Lower lobe of right lung (tissue), 2 donors: ENCODE data around the gene TSPOAP1. TPM values are rescaled to one million over a fixed set of nuclear protein-coding genes. Genes with fewer than 3 reads are reported as not detected.

Source experiments
- ATAC-seq, 2 donors: fragments of 200-7000 bp; cut with Tn5 transposase; one replicate each; pipeline ENCODE4 v1.9.1; 2020 to 2022; ENCODE audit warnings: mild to moderate bottlenecking in 2 of 2, moderate library complexity in 2 of 2
- DNase-seq: peaks from one replicate; pipeline ENCODE4 v3.0.0-alpha.2; 2020
- H3K27ac ChIP-seq: fragments of 200-600 bp; one replicate; pipeline ENCODE4 v1.8.0; 2022
- H3K27me3 ChIP-seq: fragments of 200-600 bp; one replicate; pipeline ENCODE4 v1.8.0; 2022; ENCODE audit warnings: low read depth
- H3K36me3 ChIP-seq: fragments of 200-600 bp; one replicate; pipeline ENCODE4 v1.8.0; 2022; ENCODE audit warnings: mild to moderate bottlenecking
- H3K4me1 ChIP-seq: fragments of 200-600 bp; one replicate; pipeline ENCODE4 v1.8.0; 2022
- H3K4me3 ChIP-seq: fragments of 200-600 bp; one replicate; pipeline ENCODE4 v1.8.0; 2022; ENCODE audit warnings: mild to moderate bottlenecking
- H3K9me3 ChIP-seq: fragments of 200-600 bp; one replicate; pipeline ENCODE4 v1.8.0; 2022
- intact Hi-C: fragments of 100-400 bp; cut with DNase I; formaldehyde crosslinking; loops from one replicate; pipeline ENCODE4 v1.11.0; 2022
- total RNA-seq: library from RNA; stranded (reverse); fragmentation: NEBNext Ultra II Directional; extraction: Animal tissue kit (Norgen Biotek cat#: 25700); gene quantifications from one replicate; pipeline ENCODE4 v1.2.1, GENCODE V29; 2021
- TF ChIP-seq, protein P1 (sequence below): fragments of 200-600 bp; IDR thresholded peaks from one replicate; pipeline ENCODE4 v1.8.0; 2022; ENCODE audit warnings: antibody characterized with exemption, mild to moderate bottlenecking
- donor health status: DM: no; HTN: yes; CAD: no; lungs with severe emphysema.

Gene TSPOAP1
- total RNA-seq, 1 donor from 2014 or later, result 20.2 TPM

DNA sequence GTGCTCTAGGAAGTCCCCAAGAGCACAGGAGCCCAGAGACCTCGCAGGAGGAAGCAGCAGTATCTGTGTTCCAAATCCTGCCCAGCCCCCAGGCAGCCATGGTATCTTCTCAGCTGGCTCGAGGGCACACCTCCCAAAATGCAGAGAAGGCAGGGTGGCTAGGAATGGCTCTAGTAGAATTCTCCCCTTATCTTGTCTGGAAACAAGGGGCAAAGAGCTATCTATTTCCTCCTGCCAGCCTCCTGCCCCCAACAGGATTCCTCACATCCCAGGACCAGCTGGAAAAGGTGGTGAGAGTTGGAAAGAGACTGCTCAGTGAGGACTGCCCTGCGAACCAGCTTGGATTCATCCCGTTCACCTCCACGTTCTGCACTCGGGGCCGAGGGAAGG lies 8.6 kb upstream of the TSPOAP1 start:
- no peaks in the 10 kb centered on the region for H3K36me3 ChIP-seq
- no peak for DNase-seq
- intact Hi-C loops, result no loop called here
- H3K9me3 ChIP-seq, result no peaks in the 10 kb centered on the region
- H3K4me3 ChIP-seq, result peak overlapping the region; percentile 46
- TF ChIP-seq, protein P1, sequence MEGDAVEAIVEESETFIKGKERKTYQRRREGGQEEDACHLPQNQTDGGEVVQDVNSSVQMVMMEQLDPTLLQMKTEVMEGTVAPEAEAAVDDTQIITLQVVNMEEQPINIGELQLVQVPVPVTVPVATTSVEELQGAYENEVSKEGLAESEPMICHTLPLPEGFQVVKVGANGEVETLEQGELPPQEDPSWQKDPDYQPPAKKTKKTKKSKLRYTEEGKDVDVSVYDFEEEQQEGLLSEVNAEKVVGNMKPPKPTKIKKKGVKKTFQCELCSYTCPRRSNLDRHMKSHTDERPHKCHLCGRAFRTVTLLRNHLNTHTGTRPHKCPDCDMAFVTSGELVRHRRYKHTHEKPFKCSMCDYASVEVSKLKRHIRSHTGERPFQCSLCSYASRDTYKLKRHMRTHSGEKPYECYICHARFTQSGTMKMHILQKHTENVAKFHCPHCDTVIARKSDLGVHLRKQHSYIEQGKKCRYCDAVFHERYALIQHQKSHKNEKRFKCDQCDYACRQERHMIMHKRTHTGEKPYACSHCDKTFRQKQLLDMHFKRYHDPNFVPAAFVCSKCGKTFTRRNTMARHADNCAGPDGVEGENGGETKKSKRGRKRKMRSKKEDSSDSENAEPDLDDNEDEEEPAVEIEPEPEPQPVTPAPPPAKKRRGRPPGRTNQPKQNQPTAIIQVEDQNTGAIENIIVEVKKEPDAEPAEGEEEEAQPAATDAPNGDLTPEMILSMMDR, result no peak
- peaks cover 68% of the 10 kb centered on the region for H3K4me1 ChIP-seq
- ATAC-seq, result no peak
- H3K27me3 ChIP-seq, result peaks cover 5% of the 10 kb centered on the region
- peak overlapping the region; percentile 95 for H3K27ac ChIP-seq

DNA sequence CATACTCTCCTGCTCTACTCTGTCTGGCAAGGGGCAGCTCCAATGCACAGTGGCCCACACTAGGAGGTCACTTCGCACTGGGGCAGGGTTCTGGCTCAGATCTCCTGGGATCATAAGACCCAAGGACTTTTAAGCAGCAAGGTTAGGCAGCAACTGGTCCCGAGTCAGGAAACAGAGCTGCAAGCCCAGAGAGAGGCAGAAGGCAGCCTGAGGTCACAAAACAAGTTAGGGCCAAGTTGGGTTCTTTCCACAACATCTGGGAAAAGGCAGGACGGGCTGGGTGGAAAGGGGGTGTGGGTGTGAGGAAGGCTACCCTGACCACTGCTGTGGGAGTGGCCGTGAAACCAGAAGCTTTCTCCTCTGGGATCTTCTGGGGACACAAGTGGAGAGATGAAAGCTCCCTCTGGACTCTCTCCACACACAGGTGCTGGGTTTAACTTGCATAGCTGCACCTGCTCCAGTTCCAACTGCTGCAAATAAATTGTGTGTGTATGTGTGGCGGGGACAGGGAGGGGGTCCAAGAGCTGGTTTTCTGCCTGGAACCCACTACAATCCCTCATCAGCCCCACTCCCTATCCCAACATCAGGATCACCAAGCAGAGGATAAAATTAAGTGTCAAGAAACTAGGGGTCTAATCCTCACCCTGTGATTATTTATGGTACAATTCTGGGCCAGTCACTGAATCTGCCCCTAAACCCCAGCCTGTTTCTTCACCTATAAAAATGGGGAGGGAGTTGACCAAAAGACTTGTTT lies 8.0 kb upstream of the TSPOAP1 start:
- DNase-seq (no peak), ATAC-seq (no peak)
- intact Hi-C loops, result no loop called here
- Histone ChIP-seq H3K4me1 (peaks cover 68% of the 10 kb centered on the region), H3K27ac (peak overlapping the region; percentile 95), H3K4me3 (peak overlapping the region; percentile 46), H3K9me3 (no peaks in the 10 kb centered on the region), H3K27me3 (peaks cover 5% of the 10 kb centered on the region), H3K36me3 (no peaks in the 10 kb centered on the region)
- TF ChIP-seq, protein P1, result no peak

DNA sequence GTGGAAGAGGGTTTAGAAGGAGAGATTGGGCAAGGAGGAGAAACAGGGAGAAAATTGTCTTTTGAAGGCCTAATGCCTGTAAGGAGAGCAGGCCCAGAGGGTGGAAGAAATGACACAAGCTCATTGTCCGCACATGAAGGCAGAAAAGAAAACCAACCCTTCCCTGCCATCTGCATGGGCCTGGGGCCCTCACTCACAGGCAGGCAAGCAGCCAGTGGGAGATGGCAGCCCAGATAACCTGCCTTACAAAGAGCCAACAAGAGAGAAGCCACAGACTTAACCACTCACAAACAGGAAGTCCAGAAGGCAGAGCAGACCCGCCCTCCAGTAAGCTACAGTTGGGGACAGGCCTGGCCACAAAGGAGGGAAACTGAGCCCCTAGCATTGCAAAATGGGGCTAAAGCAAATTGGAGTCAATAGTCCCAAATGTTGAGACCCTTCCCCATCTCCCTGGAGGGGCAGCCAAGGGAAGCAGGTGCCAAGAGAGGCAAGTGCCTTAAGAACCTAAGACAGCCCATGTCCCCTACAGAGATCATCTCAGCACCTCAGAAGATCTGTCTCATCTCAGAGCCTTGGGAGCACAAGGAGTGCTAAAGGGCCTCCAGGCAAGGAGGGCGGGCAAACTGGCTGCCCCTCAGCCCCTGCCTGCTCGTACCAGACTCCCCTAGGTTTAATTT lies 7.3 kb upstream of the TSPOAP1 start:
- Histone ChIP-seq H3K4me3 (peak overlapping the region; percentile 46), H3K4me1 (peaks cover 68% of the 10 kb centered on the region), H3K27me3 (peaks cover 5% of the 10 kb centered on the region), H3K27ac (peak overlapping the region; percentile 95), H3K36me3 (no peaks in the 10 kb centered on the region), H3K9me3 (no peaks in the 10 kb centered on the region)
- ATAC-seq (no peak), DNase-seq (peak; percentile 57)
- intact Hi-C loops, result no loop called here
- TF ChIP-seq, protein P1, result no peak

DNA sequence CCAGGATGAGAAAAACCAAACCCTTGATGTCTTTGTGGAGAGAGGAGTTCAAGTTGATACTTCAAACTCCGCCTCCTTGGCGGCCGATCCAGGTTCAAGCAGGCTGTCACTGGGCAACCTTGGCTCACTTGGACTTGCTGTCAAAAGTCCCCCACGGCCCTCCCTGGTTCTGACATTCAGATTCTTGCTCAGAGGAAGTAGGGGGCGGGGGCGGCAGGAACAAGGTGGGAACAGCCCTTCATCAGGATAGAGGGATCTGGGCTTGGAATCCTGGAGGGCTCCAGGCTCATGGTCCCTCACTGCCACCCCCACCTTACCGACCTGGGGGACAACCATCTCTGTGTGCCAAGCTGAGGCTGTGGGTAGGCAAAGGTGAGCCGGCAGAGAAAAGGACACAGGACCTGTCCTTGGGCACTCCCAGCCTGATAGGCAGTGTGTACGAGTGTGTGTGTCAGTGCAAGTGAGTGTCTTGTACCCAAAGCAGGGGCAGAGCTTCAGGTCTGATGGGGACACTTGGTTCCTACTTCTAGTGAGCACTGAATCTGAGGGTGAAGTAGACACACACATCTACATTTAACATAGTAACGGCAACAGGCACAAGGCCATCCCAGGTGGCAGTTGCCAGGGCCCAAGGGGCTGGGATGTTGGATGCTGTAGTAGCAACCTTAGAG lies 6.6 kb upstream of the TSPOAP1 start:
- peaks cover 5% of the 10 kb centered on the region for H3K27me3 ChIP-seq
- H3K9me3 ChIP-seq, result no peaks in the 10 kb centered on the region
- peaks cover 62% of the 10 kb centered on the region for H3K4me1 ChIP-seq
- ATAC-seq (no peak), DNase-seq (peak; percentile 60)
- peak overlapping the region; percentile 3 for H3K4me3 ChIP-seq
- H3K36me3 ChIP-seq, result no peaks in the 10 kb centered on the region
- peak overlapping the region; percentile 95 for H3K27ac ChIP-seq
- TF ChIP-seq, protein P1, result no peak
- intact Hi-C loops, result no loop called here

DNA sequence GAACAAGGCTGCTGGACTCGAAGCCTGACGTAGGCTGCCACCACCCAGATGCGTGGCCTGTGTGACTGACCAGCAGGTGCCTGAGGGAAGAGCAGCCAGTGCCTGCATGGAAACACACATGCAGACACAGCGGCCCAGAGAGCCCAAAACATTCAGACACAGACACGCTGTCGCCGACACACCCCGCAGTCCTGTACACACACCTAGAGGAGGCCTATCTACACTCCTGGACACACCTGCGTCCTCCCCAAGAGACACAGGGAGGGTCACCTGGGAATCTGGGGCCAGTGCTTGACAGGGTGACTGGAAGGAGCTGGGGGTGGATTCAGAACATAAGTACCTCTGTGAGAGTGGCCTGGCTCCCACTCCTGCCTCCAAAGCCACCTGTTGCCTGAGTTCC lies 6.1 kb upstream of the TSPOAP1 start:
- H3K27ac ChIP-seq, result peak overlapping the region; percentile 95
- H3K4me1 ChIP-seq, result peaks cover 58% of the 10 kb centered on the region
- DNase-seq, result peak; percentile 41

More for the DNA sequence above, 6.1 kb upstream of the TSPOAP1 start:
- H3K27me3 ChIP-seq, result peaks cover 5% of the 10 kb centered on the region
- no peak overlapping the region for H3K4me3 ChIP-seq
- intact Hi-C loops, result no loop called here
- H3K36me3 ChIP-seq, result no peaks in the 10 kb centered on the region
- ATAC-seq, result no peak
- TF ChIP-seq, protein P1, result no peak
- no peaks in the 10 kb centered on the region for H3K9me3 ChIP-seq
